HCT116 (cell line): Measurements from ENCODE around the gene STK39.

Source experiments
- CTCF ChIP-seq, 3 experiments: fragments of 200-600 bp in 1 of 3; sonication (generic) in 1 of 3; IDR thresholded peaks in 2 of 3; conservative IDR thresholded peaks in 1 of 3; 2 replicates each; pipeline ENCODE4 v1.5.1; 2012 to 2017; ENCODE audit warnings: low read depth in 2 of 3, low read length in 2 of 3, antibody characterized with exemption in 1 of 3, borderline replicate concordance in 1 of 3, control low read depth in 1 of 3, mild to moderate bottlenecking in 1 of 3, mixed read lengths in 1 of 3, mixed run types in 1 of 3, moderate library complexity in 1 of 3; ENCODE audit not compliant: insufficient read depth in 1 of 3
- POLR2AphosphoS5 ChIP-seq: IDR thresholded peaks from 2 replicates; pipeline ENCODE4 v1.6.1; 2011; ENCODE audit warnings: mild to moderate bottlenecking, low read depth, low read length, moderate library complexity
- TCF7L2 ChIP-seq: IDR thresholded peaks from 2 replicates; pipeline ENCODE4 v1.7.0; 2011; ENCODE audit warnings: borderline replicate concordance, inconsistent platforms; ENCODE audit not compliant: insufficient read depth, insufficient read length; ENCODE audit errors: extremely low read depth

DNA sequence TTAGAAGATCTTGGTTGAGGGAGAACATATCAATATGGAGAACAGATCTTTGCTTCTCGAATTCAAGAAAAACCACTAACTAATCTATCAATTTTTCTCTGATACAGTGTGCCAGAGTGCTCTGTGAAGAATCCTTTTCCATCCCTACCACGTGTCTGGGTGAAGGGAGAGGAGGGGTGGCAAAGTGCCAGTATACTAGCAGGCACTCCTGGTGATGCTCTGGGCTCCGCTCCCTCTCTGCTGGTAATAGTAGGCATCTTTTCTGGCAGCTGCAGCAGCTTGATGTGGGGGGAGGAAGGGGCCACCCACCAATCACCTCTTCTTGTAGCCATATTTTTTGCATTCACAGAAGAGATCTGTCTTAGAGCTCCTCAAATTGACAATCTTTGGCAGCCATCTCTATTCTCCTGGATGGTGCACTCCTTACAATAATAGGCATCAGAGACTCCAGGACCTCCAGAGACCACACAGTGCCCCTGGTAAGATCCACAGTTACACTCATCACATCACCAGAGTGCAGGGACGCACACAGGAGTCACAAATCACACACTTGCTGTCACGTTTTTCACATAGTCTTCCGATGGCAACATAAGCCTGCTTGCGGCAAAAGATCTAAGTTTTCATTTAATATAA is 15.7 kb downstream of the STK39 start:
- TF ChIP-seq TCF7L2 (no peak), CTCF (IDR thresholded peaks at IDR 0.05 in 2 of 3, conservative IDR thresholded peaks at IDR 0.05 in 1 of 3; ENCODE audit: borderline replicate concordance in 1 of 3, insufficient read depth in 1 of 3, low read depth in 2 of 3, low read length in 2 of 3) (no peak), POLR2AphosphoS5 (no peak)
